Brain microvascular endothelial cell (primary cell): Measurements from ENCODE around the gene KIZ.

Source experiments
- DNase-seq: peaks from one replicate; pipeline ENCODE4 v3.0.0-alpha.2; 2020
- H3K27ac ChIP-seq: fragments of 250-450 bp; sonication (Bioruptor Pico); 2 replicates; pipeline ENCODE4 v1.5.1; 2020; ENCODE audit warnings: mild to moderate bottlenecking, moderate library complexity
- H3K27me3 ChIP-seq: fragments of 250-450 bp; sonication (Bioruptor Pico); replicated peaks from 2 replicates; pipeline ENCODE4 v1.5.1; 2020; ENCODE audit warnings: mild to moderate bottlenecking
- H3K36me3 ChIP-seq: fragments of 250-450 bp; sonication (Bioruptor Pico); replicated peaks from 2 replicates; pipeline ENCODE4 v1.5.1; 2020; ENCODE audit warnings: mild to moderate bottlenecking
- H3K4me3 ChIP-seq: 2 replicates; pipeline ENCODE4 v1.5.1; 2011; ENCODE audit warnings: low read depth, mild to moderate bottlenecking, control low read depth, low read length, moderate library complexity
- CTCF ChIP-seq: IDR thresholded peaks from 2 replicates; pipeline ENCODE4 v1.5.1; 2011; ENCODE audit warnings: low read depth, mild to moderate bottlenecking, moderate library complexity, low read length, control low read depth, inconsistent platforms; ENCODE audit errors: missing control alignments
- in situ Hi-C: cut with HindIII; loops from 2 replicates; pipeline ENCODE4 v1.10.0; 2017; ENCODE audit warnings: low sequenced_read_pairs, low pct_ligation_motif_present

Gene KIZ

GRCh38 chr20:21291026-21291425 is 165.1 kb downstream of the KIZ start:
- no peak overlapping the region for H3K4me3 ChIP-seq
- H3K36me3 ChIP-seq = no peaks in the 10 kb centered on the region
- in situ Hi-C loops = no loop called here
- no peak overlapping the region for H3K27ac ChIP-seq
- TF ChIP-seq CTCF = no peak
- H3K27me3 ChIP-seq = no peaks in the 10 kb centered on the region
- no peak for DNase-seq

- Histone ChIP-seq H3K4me3 (no peak overlapping the region), H3K27ac (no peak overlapping the region), H3K27me3 (no peaks in the 10 kb centered on the region), H3K36me3 (no peaks in the 10 kb centered on the region)
- DNase-seq = no peak
- in situ Hi-C loops = no loop called here
- no peak for TF ChIP-seq CTCF
Observed at GRCh38 chr20:21294755-21295154, 168.9 kb downstream of the KIZ start.
